22Rv1 (cell line): ENCODE measurements around the gene SLIT3.

ENCODE experiments used
- H3K27ac ChIP-seq: fragments of 450-650 bp; 2 replicates; pipeline ENCODE4 v1.5.1; 2017
- ZFX ChIP-seq: fragments of 450-650 bp; IDR thresholded peaks from 2 replicates; pipeline ENCODE4 v1.6.1; 2017; ENCODE audit warnings: antibody characterized with exemption, borderline replicate concordance
- TF ChIP-seq, protein P1 (sequence below): fragments of 450-650 bp; IDR thresholded peaks from 2 replicates; pipeline ENCODE4 v1.5.1; 2017; ENCODE audit warnings: mild to moderate bottlenecking

Gene SLIT3

GRCh38 chr5:168883991-168884390 lies 416.9 kb downstream of the SLIT3 start:
- no peak for TF ChIP-seq ZFX

GRCh38 chr5:168883281-168883741 lies 417.6 kb downstream of the SLIT3 start:
- no peak overlapping the region for H3K27ac ChIP-seq
- TF ChIP-seq, protein P1, sequence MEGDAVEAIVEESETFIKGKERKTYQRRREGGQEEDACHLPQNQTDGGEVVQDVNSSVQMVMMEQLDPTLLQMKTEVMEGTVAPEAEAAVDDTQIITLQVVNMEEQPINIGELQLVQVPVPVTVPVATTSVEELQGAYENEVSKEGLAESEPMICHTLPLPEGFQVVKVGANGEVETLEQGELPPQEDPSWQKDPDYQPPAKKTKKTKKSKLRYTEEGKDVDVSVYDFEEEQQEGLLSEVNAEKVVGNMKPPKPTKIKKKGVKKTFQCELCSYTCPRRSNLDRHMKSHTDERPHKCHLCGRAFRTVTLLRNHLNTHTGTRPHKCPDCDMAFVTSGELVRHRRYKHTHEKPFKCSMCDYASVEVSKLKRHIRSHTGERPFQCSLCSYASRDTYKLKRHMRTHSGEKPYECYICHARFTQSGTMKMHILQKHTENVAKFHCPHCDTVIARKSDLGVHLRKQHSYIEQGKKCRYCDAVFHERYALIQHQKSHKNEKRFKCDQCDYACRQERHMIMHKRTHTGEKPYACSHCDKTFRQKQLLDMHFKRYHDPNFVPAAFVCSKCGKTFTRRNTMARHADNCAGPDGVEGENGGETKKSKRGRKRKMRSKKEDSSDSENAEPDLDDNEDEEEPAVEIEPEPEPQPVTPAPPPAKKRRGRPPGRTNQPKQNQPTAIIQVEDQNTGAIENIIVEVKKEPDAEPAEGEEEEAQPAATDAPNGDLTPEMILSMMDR: no peak
- no peak for TF ChIP-seq ZFX

More at GRCh38 chr5:168883991-168884390, 416.9 kb downstream of the SLIT3 start:
- H3K27ac ChIP-seq: no peak overlapping the region

GRCh38 chr5:168882283-168882682 lies 418.7 kb downstream of the SLIT3 start:
- H3K27ac ChIP-seq: no peak overlapping the region
- TF ChIP-seq, protein P1: no peak
- no peak for TF ChIP-seq ZFX

DNA sequence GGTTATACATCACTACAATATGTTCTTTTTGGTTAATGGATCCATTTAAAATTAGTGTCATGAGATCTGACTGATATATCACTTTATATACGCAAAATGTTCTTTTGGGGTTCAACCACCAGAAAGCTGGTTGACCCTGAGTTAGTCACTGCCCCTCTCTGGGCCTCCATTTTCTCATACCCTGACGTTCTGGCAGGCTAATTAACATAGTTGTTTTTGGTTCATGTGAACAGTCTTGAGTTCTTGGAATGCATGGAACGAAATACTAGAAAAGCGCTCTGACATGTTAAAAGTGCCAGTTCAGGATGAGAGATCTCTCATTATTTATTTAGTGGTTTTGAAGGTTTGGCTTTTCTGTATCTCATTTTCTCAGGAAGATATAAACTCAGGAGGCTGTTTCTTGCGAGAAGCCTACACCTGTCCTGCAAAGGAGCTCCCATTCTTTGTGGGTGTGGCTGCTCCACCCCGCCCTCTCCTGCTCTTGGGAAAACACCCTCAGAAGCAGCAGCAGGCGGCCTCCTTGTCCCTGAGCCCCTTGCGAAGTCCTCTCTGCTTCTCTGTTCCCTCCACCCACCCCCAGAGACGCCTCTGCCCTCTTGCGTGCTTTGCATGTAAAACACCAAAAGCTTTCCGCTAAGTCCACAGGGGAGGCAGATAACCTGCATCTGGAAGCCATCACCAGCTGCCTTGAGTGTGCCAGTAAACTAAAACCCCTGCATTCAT lies 419.4 kb downstream of the SLIT3 start:
- TF ChIP-seq, protein P1: no peak
- TF ChIP-seq ZFX: no peak
- H3K27ac ChIP-seq: no peak overlapping the region

- TF ChIP-seq, protein P1: no peak
- TF ChIP-seq ZFX: no peak
- no peak overlapping the region for H3K27ac ChIP-seq
These were observed 421.0 kb downstream of the SLIT3 start for GRCh38 chr5:168879929-168880328.

GRCh38 chr5:168879331-168879730 lies 421.6 kb downstream of the SLIT3 start:
- no peak for TF ChIP-seq ZFX
- TF ChIP-seq, protein P1: no peak
- H3K27ac ChIP-seq: no peak overlapping the region

DNA sequence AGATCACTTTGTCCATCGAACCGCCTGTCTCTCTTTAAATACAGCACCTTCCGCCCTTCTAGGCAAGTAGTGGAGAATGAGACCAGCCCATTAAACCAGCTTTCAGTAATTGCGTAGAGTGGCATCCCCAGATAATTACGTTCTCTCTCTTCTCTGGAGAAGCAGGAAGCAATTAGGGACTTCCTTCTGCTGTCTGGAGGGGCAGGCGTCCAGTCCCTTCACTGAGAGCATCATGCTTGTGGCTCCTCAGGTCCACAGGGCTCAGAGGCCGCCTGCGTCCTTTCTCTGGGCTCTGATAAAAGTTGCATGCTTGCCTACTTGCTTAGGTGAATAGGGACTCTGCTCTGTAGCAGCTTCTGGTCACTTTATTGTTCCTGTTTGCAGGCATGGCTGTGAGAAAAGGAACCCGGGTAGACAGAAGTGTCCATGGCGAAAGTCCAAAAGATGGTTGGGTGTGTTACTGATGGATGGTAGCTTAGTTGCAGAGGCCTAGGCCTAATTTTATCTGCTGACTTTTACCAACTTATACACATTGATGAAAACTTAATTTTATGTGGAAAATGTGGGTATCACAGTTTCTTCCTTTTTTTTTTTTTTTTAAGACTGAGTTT lies 422.7 kb downstream of the SLIT3 start:
- H3K27ac ChIP-seq: no peak overlapping the region
- TF ChIP-seq, protein P1: no peak
- TF ChIP-seq ZFX: no peak
